K562 (cell line): ENCODE data around the gene TNK2. TPM values are rescaled to one million over a fixed set of nuclear protein-coding genes. Genes with fewer than 3 reads are reported as not detected.

Source experiments
- HCFC1 ChIP-seq: IDR thresholded peaks from 2 replicates; pipeline ENCODE4 v1.6.1; 2012; ENCODE audit warnings: low read depth, low read length, improper control_type of control experiment
- KLF6 ChIP-seq: fragments of 250-450 bp; sonication (Bioruptor Pico); IDR thresholded peaks from 2 replicates; pipeline ENCODE4 v1.4.0; 2020; ENCODE audit warnings: mild to moderate bottlenecking, moderate library complexity, borderline replicate concordance
- LCOR ChIP-seq: sonication (generic); formaldehyde crosslinking; IDR thresholded peaks from 2 replicates; pipeline ENCODE4 v1.8.0; 2022; ENCODE audit warnings: mild to moderate bottlenecking, missing genetic modification reagents
- MLX ChIP-seq, 2 experiments: fragments of 450-650 bp in 1 of 2; sonication (generic) in 1 of 2; formaldehyde crosslinking; conservative IDR thresholded peaks; 2 replicates each; pipeline versions ENCODE4 v1.4.0 to v1.8.1; 2020 to 2022; ENCODE audit warnings: mild to moderate bottlenecking in 1 of 2, missing genetic modification reagents in 1 of 2
- PTRF ChIP-seq: fragments of 450-650 bp; IDR thresholded peaks from 2 replicates; pipeline ENCODE4 v1.6.1; 2016; ENCODE audit warnings: mild to moderate bottlenecking, missing genetic modification characterization, missing compliant biosample characterization
- SMAD4 ChIP-seq: fragments of 250-450 bp; sonication (Bioruptor Pico); conservative IDR thresholded peaks from 2 replicates; pipeline ENCODE4 v1.8.0; 2021; ENCODE audit warnings: inconsistent platforms, mild to moderate bottlenecking, moderate library complexity
- SRSF1 ChIP-seq: fragments of 200-400 bp; formaldehyde crosslinking; IDR thresholded peaks from 2 replicates; pipeline ENCODE4 v1.6.1; 2017; ENCODE audit warnings: mild to moderate bottlenecking, low read depth, low read length, moderate library complexity
- ZNF507 ChIP-seq: conservative IDR thresholded peaks from 2 replicates; pipeline ENCODE4 v1.6.1; 2017; ENCODE audit warnings: missing genetic modification characterization, missing compliant biosample characterization
- polyA plus RNA-seq, 8 experiments: library from polyadenylated mRNA; depleted of rRNA in 4 of 8; stranded (reverse) in 5 of 8; unstranded in 3 of 8; fragments of >200 nt; fragmentation: Nextera tagmentation in 2 of 8; fragmentation: Illumina TruSeq in 1 of 8; extraction: Ambion mirVana in 2 of 8; extraction: Trizol in 1 of 8; gene quantifications; 2 replicates each; pipeline versions ENCODE4 v1.2.1 to v1.2.3, GENCODE V29; 2011 to 2014; ENCODE audit warnings: inconsistent platforms in 1 of 8, missing spikeins in 1 of 8
- total RNA-seq, 7 experiments: library from RNA; depleted of rRNA in 6 of 7; stranded (reverse); fragments of >200 nt in 6 of 7; fragmentation: Illumina TruSeq in 2 of 7; extraction: Trizol in 2 of 7; gene quantifications; 2 replicates each; pipeline versions ENCODE4 v1.2.1 to v1.2.3, GENCODE V29; 2011 to 2021; ENCODE audit warnings: low replicate concordance in 1 of 7
- TF ChIP-seq, protein P1 (sequence below): fragments of 450-650 bp; IDR thresholded peaks from 2 replicates; pipeline ENCODE4 v1.6.1; 2017; ENCODE audit warnings: mild to moderate bottlenecking, moderate library complexity
- TF ChIP-seq, protein P2 (sequence below), 2 experiments: IDR thresholded peaks; 2 replicates each; pipeline ENCODE4 v1.6.1; 2011; ENCODE audit warnings: borderline replicate concordance in 1 of 2, control low read depth in 1 of 2, low read depth in 1 of 2, low read length in 1 of 2, mild to moderate bottlenecking in 1 of 2, mixed read lengths in 1 of 2, moderate library complexity in 1 of 2; ENCODE audit not compliant: insufficient read depth in 1 of 2, insufficient read length in 1 of 2, poor library complexity in 1 of 2, severe bottlenecking in 1 of 2; ENCODE audit errors: extremely low read depth in 1 of 2
- TF ChIP-seq, protein P3 (sequence below), 2 experiments: fragments of 450-650 bp; IDR thresholded peaks; 2 replicates each; pipeline ENCODE4 v1.6.1; 2018; ENCODE audit warnings: mild to moderate bottlenecking in 2 of 2, low read depth in 1 of 2; ENCODE audit not compliant: partially characterized antibody in 2 of 2

Gene TNK2
- total and polyA plus RNA-seq, 9 of the 15 experiments (the other 6 are each of a cell fraction or from before 2014, with no cell fraction given), result 0.03 to 33.8 (median 6.5) TPM

- TF ChIP-seq HCFC1, result no peak
- TF ChIP-seq, protein P1, sequence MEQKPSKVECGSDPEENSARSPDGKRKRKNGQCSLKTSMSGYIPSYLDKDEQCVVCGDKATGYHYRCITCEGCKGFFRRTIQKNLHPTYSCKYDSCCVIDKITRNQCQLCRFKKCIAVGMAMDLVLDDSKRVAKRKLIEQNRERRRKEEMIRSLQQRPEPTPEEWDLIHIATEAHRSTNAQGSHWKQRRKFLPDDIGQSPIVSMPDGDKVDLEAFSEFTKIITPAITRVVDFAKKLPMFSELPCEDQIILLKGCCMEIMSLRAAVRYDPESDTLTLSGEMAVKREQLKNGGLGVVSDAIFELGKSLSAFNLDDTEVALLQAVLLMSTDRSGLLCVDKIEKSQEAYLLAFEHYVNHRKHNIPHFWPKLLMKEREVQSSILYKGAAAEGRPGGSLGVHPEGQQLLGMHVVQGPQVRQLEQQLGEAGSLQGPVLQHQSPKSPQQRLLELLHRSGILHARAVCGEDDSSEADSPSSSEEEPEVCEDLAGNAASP, result no peak
- no peak for TF ChIP-seq ZNF507 (tag)
- TF ChIP-seq PTRF (tag), result no peak
- TF ChIP-seq SRSF1, result no peak
- TF ChIP-seq SMAD4, result peak; percentile 87
- TF ChIP-seq LCOR (CRISPR knock-in tag), result peak; percentile 86
- TF ChIP-seq, protein P2, sequence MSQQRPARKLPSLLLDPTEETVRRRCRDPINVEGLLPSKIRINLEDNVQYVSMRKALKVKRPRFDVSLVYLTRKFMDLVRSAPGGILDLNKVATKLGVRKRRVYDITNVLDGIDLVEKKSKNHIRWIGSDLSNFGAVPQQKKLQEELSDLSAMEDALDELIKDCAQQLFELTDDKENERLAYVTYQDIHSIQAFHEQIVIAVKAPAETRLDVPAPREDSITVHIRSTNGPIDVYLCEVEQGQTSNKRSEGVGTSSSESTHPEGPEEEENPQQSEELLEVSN (IDR thresholded peaks at IDR 0.05; ENCODE audit: borderline replicate concordance in 1 of 2, extremely low read depth in 1 of 2, insufficient read depth in 1 of 2, insufficient read length in 1 of 2, low read depth in 1 of 2, low read length in 1 of 2, poor library complexity in 1 of 2, severe bottlenecking in 1 of 2), result no peak
- TF ChIP-seq, protein P3, sequence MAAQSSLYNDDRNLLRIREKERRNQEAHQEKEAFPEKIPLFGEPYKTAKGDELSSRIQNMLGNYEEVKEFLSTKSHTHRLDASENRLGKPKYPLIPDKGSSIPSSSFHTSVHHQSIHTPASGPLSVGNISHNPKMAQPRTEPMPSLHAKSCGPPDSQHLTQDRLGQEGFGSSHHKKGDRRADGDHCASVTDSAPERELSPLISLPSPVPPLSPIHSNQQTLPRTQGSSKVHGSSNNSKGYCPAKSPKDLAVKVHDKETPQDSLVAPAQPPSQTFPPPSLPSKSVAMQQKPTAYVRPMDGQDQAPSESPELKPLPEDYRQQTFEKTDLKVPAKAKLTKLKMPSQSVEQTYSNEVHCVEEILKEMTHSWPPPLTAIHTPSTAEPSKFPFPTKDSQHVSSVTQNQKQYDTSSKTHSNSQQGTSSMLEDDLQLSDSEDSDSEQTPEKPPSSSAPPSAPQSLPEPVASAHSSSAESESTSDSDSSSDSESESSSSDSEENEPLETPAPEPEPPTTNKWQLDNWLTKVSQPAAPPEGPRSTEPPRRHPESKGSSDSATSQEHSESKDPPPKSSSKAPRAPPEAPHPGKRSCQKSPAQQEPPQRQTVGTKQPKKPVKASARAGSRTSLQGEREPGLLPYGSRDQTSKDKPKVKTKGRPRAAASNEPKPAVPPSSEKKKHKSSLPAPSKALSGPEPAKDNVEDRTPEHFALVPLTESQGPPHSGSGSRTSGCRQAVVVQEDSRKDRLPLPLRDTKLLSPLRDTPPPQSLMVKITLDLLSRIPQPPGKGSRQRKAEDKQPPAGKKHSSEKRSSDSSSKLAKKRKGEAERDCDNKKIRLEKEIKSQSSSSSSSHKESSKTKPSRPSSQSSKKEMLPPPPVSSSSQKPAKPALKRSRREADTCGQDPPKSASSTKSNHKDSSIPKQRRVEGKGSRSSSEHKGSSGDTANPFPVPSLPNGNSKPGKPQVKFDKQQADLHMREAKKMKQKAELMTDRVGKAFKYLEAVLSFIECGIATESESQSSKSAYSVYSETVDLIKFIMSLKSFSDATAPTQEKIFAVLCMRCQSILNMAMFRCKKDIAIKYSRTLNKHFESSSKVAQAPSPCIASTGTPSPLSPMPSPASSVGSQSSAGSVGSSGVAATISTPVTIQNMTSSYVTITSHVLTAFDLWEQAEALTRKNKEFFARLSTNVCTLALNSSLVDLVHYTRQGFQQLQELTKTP (IDR thresholded peaks at IDR 0.05; ENCODE audit: low read depth in 1 of 2, partially characterized antibody in 2 of 2), result no peak
- no peak for TF ChIP-seq MLX (CRISPR knock-in tag; conservative IDR thresholded peaks at IDR 0.05)
- TF ChIP-seq KLF6 (CRISPR knock-in tag), result no peak
Observed at GRCh38 chr3:195856410-195857084, 51.8 kb downstream of the TNK2 start (continued).
